Cardiac septum (tissue), 1 donor: Measurements from ENCODE around the gene APOB. TPM values are rescaled to one million over a fixed set of nuclear protein-coding genes. Genes with fewer than 3 reads are reported as not detected.

Experiments used
- DNase-seq: peaks from one replicate; pipeline ENCODE4 v3.0.0-alpha.2; 2020; ENCODE audit warnings: low spot score
- intact Hi-C: fragments of 100-400 bp; cut with DNase I; formaldehyde crosslinking; loops from one replicate; pipeline ENCODE4 v1.14.0; 2022
- total RNA-seq: library from RNA; stranded (reverse); fragmentation: NEBNext Ultra II Directional; extraction: Animal tissue kit (Norgen Biotek cat#: 25700); gene quantifications from one replicate; pipeline ENCODE4 v1.2.1, GENCODE V29; 2021
- donor health status: DM: no; HTN: no; CAD: no.

APOB gene
- total RNA-seq, 1 donor from 2014 or later = 3.4 TPM

DNA sequence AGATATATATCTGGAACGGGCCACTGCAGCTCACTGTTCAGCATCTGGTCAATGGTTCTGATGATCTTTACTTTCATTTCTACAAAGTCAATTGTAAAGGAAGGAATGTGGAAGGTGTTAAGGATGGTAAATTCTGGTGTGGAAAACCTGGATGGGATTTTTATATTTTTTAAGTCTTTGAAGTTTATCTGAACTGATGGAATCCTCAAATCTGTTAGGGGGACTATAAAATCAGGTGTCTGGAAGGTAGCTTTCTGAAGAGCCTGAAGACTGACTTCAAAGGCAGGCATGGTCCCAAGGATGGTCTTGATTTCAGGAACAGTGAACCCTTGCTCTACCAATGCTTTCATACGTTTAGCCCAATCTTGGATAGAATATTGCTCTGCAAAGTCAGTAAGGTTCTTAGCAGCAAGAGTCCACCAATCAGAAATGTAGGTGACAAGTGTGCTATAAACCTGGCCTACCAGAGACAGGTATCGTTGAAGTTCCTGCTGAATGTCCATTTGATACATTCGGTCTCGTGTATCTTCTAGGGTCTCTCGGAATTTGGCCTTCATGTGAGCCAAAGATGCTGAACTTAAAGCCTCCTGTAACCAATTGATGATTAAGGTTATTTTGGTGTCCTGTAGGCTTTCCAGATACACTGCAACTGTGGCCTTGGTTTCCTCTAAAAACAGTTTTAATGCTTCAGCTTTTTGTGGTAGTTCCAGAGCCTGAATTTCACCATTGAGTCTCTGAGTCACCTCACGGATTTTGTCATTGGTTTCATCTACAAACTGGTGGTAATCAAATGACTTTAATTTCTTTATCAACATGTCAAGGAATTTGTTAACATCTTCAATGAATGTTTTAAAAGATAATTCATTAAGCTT lies 34.8 kb downstream of the APOB start:
- intact Hi-C loops = no loop called here
- DNase-seq = no peak

DNA sequence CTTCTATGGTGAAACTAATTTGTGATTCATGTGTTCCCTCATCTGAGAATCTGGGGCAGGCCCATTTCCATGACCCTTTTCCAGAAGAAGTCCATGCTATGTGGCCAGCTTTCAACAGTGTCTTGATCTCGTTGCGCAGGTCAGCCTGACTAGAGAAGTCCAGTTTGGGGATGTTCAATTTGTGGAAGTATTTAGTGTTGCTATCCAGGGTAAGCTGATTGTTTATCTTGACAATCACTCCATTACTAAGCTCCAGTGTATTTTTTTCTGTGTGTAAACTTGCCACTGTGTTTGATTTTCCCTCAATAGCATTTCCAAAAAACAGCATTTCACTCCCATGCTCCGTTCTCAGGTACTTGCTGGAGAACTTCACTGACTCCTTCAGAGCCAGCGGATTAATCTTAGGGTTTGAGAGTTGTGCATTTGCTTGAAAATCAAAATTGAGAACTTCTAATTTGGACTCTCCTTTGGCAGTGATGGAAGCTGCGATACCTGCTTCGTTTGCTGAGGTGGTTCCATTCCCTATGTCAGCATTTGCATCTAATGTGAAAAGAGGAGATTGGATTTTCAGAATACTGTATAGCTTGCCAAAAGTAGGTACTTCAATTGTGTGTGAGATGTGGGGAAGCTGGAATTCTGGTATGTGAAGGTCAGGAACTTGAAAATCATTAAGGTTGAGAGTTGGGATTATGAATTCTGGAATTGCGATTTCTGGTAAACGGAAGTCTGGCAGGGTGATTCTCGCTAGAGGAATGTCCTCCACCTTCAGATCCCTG lies 35.7 kb downstream of the APOB start:
- intact Hi-C loops = no loop called here
- DNase-seq = no peak

- intact Hi-C loops = no loop called here
- no peak for DNase-seq
Measured at GRCh38 chr2:21007129-21008013, 36.5 kb downstream of the APOB start.

DNA sequence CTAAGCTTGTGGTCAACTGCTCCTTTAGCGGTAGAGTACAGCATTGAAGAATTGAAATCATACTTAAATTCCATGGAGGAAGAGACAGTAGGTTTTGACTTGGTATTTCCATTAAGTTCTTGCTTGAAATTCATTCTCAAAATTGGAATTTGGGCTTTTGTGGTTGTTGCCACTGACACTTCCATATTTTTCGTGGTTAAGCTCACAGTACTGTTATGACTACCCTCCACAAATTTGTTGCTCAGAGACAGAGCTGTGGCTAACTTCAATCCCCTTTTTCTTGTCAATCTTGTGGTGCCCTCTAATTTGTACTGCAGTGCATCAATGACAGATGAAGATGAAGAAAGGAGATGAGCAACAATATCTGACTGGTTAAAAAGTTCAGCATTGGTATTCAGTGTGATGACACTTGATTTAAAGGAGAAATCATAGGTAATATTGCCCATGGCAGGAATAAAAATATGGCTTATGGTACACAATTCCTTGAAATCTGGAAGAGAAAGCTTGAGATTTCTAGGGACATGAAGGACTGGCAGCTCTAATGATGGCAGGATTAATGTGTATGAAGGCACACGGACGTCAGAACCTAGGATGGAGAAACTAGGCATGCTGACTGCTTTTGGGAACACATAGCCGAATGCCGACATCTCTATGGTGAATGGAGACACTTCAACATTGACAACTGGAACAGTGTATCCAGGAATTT lies 37.3 kb downstream of the APOB start:
- intact Hi-C loops = no loop called here
- no peak for DNase-seq

GRCh38 chr2:21005700-21006422 lies 38.0 kb downstream of the APOB start:
- intact Hi-C loops = no loop called here
- DNase-seq = no peak

GRCh38 chr2:21005111-21005699 lies 38.7 kb downstream of the APOB start:
- intact Hi-C loops = no loop called here
- no peak for DNase-seq

GRCh38 chr2:21004181-21004572 lies 39.7 kb downstream of the APOB start:
- DNase-seq = no peak
- intact Hi-C loops = no loop called here

DNA sequence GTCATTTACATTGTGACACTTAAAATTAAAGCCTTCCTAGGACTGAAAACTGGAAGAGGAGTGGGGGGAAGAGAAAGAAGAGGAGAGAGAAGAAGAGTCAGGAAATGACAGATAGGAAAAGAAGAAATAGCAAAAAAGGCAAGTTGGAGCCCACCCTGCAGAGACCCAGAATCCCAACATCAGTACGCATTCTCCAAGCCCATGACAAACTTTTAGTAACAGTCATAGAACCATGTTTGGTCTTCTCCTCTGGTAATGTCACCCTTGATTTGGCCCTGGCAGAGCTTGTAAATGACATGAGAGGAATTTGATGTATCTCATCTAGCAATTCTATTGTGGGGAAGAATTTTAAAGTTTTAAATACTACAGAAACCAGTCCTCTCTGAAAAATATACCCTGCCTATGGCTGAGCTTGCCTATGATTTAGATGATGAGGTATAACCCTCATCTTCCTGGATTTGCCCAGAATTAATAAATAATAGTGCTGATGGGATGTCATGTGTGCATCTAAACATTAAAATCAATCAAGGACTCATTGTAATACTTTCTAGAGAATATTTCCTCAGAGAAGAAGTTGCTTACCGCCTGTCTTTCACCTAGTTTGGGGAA lies 40.2 kb downstream of the APOB start:
- DNase-seq = no peak

DNA sequence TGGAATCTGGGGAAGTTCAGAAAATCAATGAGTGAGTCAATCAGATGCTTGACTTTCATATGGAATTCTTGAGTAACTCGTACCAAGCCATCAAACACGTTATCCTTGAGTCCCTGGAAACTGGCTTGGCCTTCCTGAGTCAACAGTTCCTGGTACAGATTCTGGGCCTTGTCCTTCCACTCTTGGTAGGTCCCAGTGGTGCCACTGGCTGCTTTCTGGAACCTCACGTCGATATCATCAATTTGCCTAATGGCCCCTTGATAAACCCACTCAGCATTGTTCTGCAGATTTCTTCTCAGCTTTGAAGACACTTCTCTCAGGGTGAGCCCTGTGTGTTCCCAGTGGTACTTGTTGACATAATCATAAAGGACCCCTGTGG lies 41.1 kb downstream of the APOB start:
- intact Hi-C loops = no loop called here
- no peak for DNase-seq

More for the DNA sequence above, 40.2 kb downstream of the APOB start:
- intact Hi-C loops = no loop called here

DNA sequence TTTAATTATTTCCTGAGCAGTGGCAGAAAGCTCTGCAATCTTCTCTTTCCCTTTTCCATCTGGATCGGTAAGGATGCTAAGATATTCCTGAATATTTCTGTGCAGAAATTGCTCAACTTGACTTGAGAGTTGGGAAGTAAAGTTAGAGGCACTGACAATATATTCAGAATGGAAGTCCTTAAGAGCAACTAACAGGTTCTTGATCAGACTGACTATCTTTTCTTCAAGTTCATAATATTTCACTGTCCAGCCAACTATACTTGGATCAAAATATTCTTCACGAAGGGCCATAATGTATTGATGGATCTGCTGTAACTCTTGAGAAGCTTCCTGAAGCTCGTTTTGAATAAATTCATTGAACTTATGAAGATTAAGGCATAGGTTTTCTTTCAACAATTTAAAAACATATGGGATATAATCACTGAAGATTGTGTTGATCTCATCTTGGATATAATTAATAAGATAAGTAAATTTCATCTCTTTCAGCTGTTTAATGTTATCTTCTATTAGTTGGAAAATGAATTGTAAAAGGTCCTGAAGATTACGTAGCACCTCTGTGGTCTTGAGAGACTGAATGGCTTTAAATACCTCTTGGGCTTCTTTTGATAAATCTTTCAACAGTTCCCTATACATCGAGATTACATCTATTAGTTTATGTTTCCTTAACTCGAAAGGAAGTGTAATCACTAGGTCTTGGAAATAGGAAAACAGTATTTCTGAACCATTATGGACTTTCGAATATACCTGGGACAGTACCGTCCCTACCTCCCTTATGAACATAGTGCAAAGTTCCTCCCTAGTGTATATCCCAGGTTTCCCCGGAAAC lies 41.7 kb downstream of the APOB start:
- no peak for DNase-seq
- intact Hi-C loops = no loop called here

DNA sequence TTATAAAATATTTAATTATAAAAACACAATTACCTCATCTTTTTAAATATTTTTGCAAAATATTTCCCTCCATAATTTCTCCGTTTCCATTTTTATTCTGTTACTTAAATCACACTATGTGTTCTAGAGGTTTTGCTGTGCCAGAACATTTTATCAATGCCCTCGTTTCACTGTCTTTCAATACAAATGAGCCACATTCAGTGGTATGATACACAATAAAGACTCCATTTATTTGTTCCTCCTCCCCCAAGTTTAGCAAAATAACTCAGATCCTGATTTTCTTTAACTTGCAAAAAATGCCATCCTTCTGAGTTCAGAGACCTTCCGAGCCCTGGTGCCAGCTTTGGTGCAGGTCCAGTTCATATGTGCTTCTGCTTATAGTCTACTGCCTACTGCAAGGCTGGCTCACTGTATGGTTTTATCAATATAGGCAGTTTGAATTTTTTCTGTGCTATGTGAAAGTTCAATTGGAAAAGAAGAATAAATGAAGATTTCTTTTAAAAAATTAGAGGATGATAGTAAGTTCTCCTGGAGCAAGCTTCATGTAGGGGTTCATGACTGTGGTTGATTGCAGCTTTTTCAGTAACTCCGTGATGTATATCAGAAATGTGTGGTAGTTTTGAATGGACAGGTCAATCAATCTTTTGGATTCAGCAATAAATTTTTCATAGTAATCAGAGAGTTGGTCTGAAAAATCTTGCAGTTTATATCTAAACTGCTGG lies 42.5 kb downstream of the APOB start:
- no peak for DNase-seq
- intact Hi-C loops = no loop called here

- intact Hi-C loops = no loop called here
Measured at GRCh38 chr2:20999906-21000645, 43.8 kb downstream of the APOB start.

GRCh38 chr2:20998972-20999905 lies 44.6 kb downstream of the APOB start:
- intact Hi-C loops = no loop called here
- DNase-seq = no peak

More at GRCh38 chr2:20999906-21000645, 43.8 kb downstream of the APOB start:
- no peak for DNase-seq

GRCh38 chr2:20997953-20998722 lies 45.7 kb downstream of the APOB start:
- DNase-seq = no peak
- intact Hi-C loops = no loop called here
